CD4-positive, alpha-beta memory T cell (primary cell): ENCODE measurements around the gene FANK1. TPM values are rescaled to one million over a fixed set of nuclear protein-coding genes. Genes with fewer than 3 reads are reported as not detected.
"Not testable (repeated sequence)": the region's sequence is repeated elsewhere in the genome, so short reads cannot be mapped to it uniquely, and the experiment has no call there.

Source experiments
- CTCF ChIA-PET: fragments of 350-600 bp; sonication (Branson Sonifier 250); formaldehyde crosslinking; loops from one replicate; lab custom pipeline; 2021; ENCODE audit warnings: inconsistent platforms; ENCODE audit not compliant: partially characterized antibody; lab: Charles Lee
- POLR2A ChIA-PET: fragments of 350-600 bp; sonication (Branson Sonifier 250); formaldehyde crosslinking; loops from one replicate; lab custom pipeline; 2021; ENCODE audit not compliant: partially characterized antibody; lab: Charles Lee
- DNase-seq, 5 donors: peaks; one replicate each; pipeline versions ENCODE4 v3.0.0 to v3.0.0-alpha.2; 2020 to 2022; ENCODE audit warnings: mixed read lengths in 1 of 5
- H3K27ac ChIP-seq: one replicate; pipeline ENCODE4 v1.7.0; 2013; ENCODE audit warnings: low read depth, low read length
- H3K27me3 ChIP-seq: 2 replicates; pipeline ENCODE4 v1.7.0; 2013; ENCODE audit warnings: mild to moderate bottlenecking, low read length, moderate library complexity; ENCODE audit not compliant: insufficient read depth
- H3K36me3 ChIP-seq: 2 replicates; pipeline ENCODE4 v1.7.0; 2013; ENCODE audit warnings: mild to moderate bottlenecking, low read length, moderate library complexity; ENCODE audit not compliant: insufficient read depth
- H3K4me1 ChIP-seq: 2 replicates; pipeline ENCODE4 v1.7.0; 2013; ENCODE audit warnings: mild to moderate bottlenecking, low read length, moderate library complexity; ENCODE audit not compliant: insufficient read depth
- H3K4me3 ChIP-seq, 2 donors: one replicate each; pipeline ENCODE4 v1.7.0; 2013; ENCODE audit warnings: low read length in 2 of 2, mild to moderate bottlenecking in 1 of 2
- H3K9me3 ChIP-seq, 2 donors: one replicate each; pipeline ENCODE4 v1.7.0; 2013; ENCODE audit warnings: low read length in 2 of 2, control low read depth in 1 of 2; ENCODE audit not compliant: control insufficient read depth in 1 of 2
- H3K27ac Mint-ChIP-seq, 7 donors: one replicate each; pipeline ENCODE4 v1.8.0; 2020 to 2021; ENCODE audit warnings: mixed read lengths in 7 of 7, mild to moderate bottlenecking in 6 of 7, inconsistent platforms in 3 of 7, moderate library complexity in 3 of 7
- H3K27me3 Mint-ChIP-seq, 2 donors: one replicate each; pipeline ENCODE4 v1.8.0; 2020 to 2021; ENCODE audit warnings: mixed read lengths in 2 of 2
- H3K36me3 Mint-ChIP-seq, 2 donors: one replicate each; pipeline ENCODE4 v1.8.0; 2020 to 2021; ENCODE audit warnings: mixed read lengths in 2 of 2, inconsistent platforms in 1 of 2, mild to moderate bottlenecking in 1 of 2
- H3K4me1 Mint-ChIP-seq, 4 donors: one replicate each; pipeline ENCODE4 v1.8.0; 2020 to 2021; ENCODE audit warnings: mixed read lengths in 4 of 4, mild to moderate bottlenecking in 1 of 4
- H3K4me3 Mint-ChIP-seq, 8 donors: one replicate each; pipeline ENCODE4 v1.8.0; 2020 to 2021; ENCODE audit warnings: mixed read lengths in 8 of 8, mild to moderate bottlenecking in 7 of 8, moderate library complexity in 6 of 8, inconsistent platforms in 3 of 8
- H3K9me3 Mint-ChIP-seq, 8 donors: one replicate each; pipeline ENCODE4 v1.8.0; 2020 to 2021; ENCODE audit warnings: mixed read lengths in 8 of 8, mild to moderate bottlenecking in 5 of 8, inconsistent platforms in 3 of 8, moderate library complexity in 1 of 8
- intact Hi-C: fragments of 100-400 bp; cut with micrococcal nuclease; formaldehyde crosslinking; loops from one replicate; pipeline ENCODE4 v1.15.1; 2023
- polyA plus RNA-seq, 2 donors: library from polyadenylated mRNA; unstranded; fragments of 300-500 nt; fragmentation: Illumina TruSeq; gene quantifications; one replicate each; pipeline ENCODE4 v1.2.3, GENCODE V29; 2021
- total RNA-seq, 2 experiments: library from RNA; stranded (reverse); gene quantifications; one replicate each; pipeline ENCODE4 v1.2.3, GENCODE V29; 2021

FANK1 gene
- total and polyA plus RNA-seq, 4 experiments from 2014 or later = 0.72 to 0.99 TPM; not detected in 2

DNA sequence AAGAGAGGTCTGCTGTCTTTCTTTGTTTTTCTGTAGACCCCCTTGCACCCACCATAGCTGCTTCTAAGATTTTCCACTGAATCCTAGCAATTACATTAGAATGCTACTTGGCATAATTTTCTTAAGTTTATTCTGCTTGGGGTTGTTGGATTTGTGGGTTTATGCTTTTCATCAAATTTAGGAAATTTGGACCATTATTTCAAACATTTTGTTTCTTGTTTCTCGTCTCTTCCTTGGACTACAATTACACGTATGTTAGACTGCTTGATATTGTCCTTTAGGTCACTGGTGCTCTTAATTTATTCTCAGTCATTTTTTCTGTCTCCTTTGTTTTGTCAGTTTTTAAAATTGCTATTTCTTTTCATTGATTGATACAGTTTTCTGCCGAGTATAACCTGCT lies 65.8 kb downstream of the FANK1 start:
- ChIA-PET POLR2A (no interaction called here), CTCF (no interaction called here)
- no peaks in the 10 kb centered on the region for H3K9me3 ChIP-seq
- H3K4me1 ChIP-seq = no peaks in the 10 kb centered on the region
- peaks cover 4% of the 10 kb centered on the region for H3K27me3 ChIP-seq
- Mint-ChIP-seq H3K9me3 (peaks cover 0 to 2% (median 0%) of the 10 kb centered on the region in 8 donors), H3K4me3 (no peak overlapping the region), H3K36me3 (no peaks in the 10 kb centered on the region), H3K27ac (no peak overlapping the region), H3K27me3 (peaks cover 3 to 6% of the 10 kb centered on the region in 2 donors), H3K4me1 (no peaks in the 10 kb centered on the region)
- H3K36me3 ChIP-seq = no peaks in the 10 kb centered on the region
- no peak overlapping the region for H3K4me3 ChIP-seq
- H3K27ac ChIP-seq = no peak overlapping the region
- no peak for DNase-seq
- intact Hi-C loops = no loop called here

DNA sequence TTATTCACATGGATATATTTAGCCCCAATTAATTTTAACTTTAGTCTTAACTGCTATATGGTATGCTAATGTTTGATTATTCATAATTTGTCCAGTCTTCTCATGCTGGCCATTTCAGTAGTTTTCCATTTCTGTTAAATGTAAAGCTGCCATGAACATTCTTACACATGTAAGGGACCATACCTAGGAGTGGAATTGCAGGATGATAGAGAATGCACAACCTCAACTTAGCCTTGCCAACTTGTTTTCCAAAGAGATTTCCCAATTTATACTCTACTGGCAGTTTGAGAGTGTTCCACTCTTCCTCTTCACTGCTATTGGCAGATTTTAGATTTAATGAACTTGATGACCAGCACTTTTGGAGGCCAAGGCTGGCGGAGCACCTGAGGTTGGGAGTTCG lies 68.2 kb downstream of the FANK1 start:
- no peak overlapping the region for H3K27ac ChIP-seq
- H3K36me3 Mint-ChIP-seq = no peaks in the 10 kb centered on the region
- intact Hi-C loops = no loop called here
- CTCF ChIA-PET = no interaction called here
- H3K4me1 Mint-ChIP-seq = no peaks in the 10 kb centered on the region
- H3K36me3 ChIP-seq = no peaks in the 10 kb centered on the region
- peaks cover 3 to 8% of the 10 kb centered on the region in 2 donors for H3K27me3 Mint-ChIP-seq
- no peak overlapping the region for H3K4me3 ChIP-seq
- no peaks in the 10 kb centered on the region for H3K4me1 ChIP-seq
- no peak overlapping the region for H3K27ac Mint-ChIP-seq
- DNase-seq = no peak
- peaks cover 4% of the 10 kb centered on the region for H3K27me3 ChIP-seq
- POLR2A ChIA-PET = no interaction called here
- H3K9me3 Mint-ChIP-seq = peaks cover 0 to 2% (median 0%) of the 10 kb centered on the region in 8 donors
- no peak overlapping the region for H3K4me3 Mint-ChIP-seq
- no peaks in the 10 kb centered on the region for H3K9me3 ChIP-seq

DNA sequence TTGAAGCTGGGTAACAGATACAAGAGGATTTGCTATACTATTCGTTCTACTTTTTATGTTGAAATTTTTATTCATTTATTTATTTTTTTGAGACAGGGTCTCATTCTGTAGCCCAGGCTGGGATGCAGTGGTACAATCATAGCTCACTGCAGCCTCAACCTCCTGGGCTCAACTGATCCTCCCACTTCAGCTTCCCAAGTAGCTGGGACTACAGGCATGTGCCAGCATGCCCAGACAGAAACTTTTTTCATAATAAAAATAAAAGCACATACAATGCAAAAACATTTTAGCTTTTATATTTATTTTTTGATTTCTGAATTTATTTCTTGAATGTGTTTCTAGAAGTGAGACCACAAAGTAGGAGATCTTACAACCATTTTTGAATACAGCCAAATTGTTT lies 71.2 kb downstream of the FANK1 start:
- ChIA-PET CTCF (no interaction called here), POLR2A (no interaction called here)
- Mint-ChIP-seq H3K27me3 (peaks cover 3 to 8% of the 10 kb centered on the region in 2 donors), H3K4me3 (no peak overlapping the region), H3K27ac (no peak overlapping the region), H3K36me3 (no peaks in the 10 kb centered on the region), H3K4me1 (no peaks in the 10 kb centered on the region), H3K9me3 (peaks cover 0 to 10% (median 3%) of the 10 kb centered on the region in 8 donors)
- Histone ChIP-seq H3K4me1 (no peaks in the 10 kb centered on the region), H3K27ac (no peak overlapping the region), H3K27me3 (peaks cover 4% of the 10 kb centered on the region), H3K36me3 (no peaks in the 10 kb centered on the region), H3K4me3 (no peak overlapping the region), H3K9me3 (no peaks in the 10 kb centered on the region)
- no peak for DNase-seq
- intact Hi-C loops = no loop called here

DNA sequence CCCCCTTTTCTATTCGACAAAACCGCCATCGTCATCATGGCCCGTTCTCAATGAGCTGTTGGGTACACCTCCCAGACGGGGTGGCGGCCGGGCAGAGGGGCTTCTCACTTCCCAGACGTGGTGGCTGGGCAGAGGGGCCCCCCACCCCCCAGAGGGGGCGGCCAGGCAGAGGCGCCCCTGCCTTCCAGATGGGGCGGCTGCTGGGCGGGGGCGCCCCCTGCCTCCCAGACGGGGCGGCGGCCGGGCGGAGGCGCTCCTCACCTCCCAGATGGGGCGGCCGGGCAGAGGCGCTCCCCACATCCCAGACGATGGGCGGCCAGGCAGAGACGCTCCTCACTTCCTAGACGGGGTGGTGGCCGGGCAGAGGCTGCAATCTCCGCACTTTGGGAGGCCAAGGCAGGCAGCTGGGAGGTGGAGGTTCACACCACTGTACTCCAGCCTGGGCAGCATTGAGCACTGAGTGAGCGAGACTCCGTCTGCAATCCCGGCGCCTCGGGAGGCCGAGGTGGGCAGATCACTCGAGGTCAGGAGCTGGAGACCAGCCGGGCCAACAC lies 73.8 kb downstream of the FANK1 start:
- H3K27ac Mint-ChIP-seq, H3K27me3 Mint-ChIP-seq, POLR2A ChIA-PET, H3K36me3 Mint-ChIP-seq, H3K9me3 ChIP-seq, H3K27me3 ChIP-seq, H3K4me3 ChIP-seq, H3K4me1 Mint-ChIP-seq, intact Hi-C loops, H3K27ac ChIP-seq, H3K36me3 ChIP-seq, DNase-seq, H3K4me3 Mint-ChIP-seq, H3K4me1 ChIP-seq: not testable (repeated sequence)
- H3K9me3 Mint-ChIP-seq = peaks cover 0 to 10% (median 3%) of the 10 kb centered on the region in 8 donors
- CTCF ChIA-PET = interaction anchor here (1.3 kb wide), 1 partner anchor 29 kb away, joined by 3 read pairs; no protein-coding TSS in a partner anchor

DNA sequence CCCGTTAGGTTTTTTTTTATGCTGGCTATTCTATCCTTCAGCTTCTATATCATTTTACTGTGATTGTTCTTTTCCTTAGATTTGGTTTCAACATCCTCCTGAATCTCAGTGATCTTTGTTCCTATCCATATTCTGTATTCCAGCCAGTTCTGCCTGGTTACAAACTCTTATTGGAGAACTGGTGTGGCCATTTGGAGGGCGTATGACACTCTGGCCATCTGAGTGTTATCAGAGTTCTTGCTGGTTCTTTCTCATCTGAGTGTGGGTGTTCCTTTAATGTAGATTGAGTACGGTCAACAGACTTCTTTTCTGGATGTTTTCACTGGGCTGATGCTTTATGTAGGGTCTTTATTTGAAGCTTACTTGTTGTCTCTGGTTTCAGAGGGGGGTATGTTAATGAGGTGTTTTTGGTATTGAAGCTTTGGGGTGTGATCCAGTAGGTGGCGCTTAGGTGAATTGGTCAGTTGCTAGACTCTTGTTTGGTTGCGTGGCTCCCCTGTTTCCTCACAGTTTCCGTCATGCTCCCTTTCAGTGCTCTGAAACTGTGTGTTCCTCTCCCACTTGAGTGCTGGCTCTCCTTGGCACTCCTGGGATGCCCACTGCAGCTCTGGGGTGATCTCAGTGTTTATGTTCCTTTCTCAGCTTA lies 80.7 kb downstream of the FANK1 start:
- H3K27ac Mint-ChIP-seq = no peak overlapping the region
- POLR2A ChIA-PET = no interaction called here
- no peaks in the 10 kb centered on the region for H3K9me3 Mint-ChIP-seq
- no peaks in the 10 kb centered on the region for H3K27me3 ChIP-seq
- no peak for DNase-seq
- H3K4me1 Mint-ChIP-seq = no peaks in the 10 kb centered on the region
- CTCF ChIA-PET = interaction anchor here (1.2 to 1.4 kb wide), 2 partner anchors 8 to 527 kb away, joined by 3 read pairs; no protein-coding TSS in a partner anchor
- no peak overlapping the region for H3K4me3 ChIP-seq
- H3K4me1 ChIP-seq = no peaks in the 10 kb centered on the region
- no peak overlapping the region for H3K27ac ChIP-seq
- no peaks in the 10 kb centered on the region for H3K36me3 ChIP-seq
- H3K27me3 Mint-ChIP-seq = peaks cover 8 to 14% of the 10 kb centered on the region in 2 donors
- no peaks in the 10 kb centered on the region for H3K9me3 ChIP-seq
- H3K36me3 Mint-ChIP-seq = no peaks in the 10 kb centered on the region
- intact Hi-C loops = no loop called here
- no peak overlapping the region for H3K4me3 Mint-ChIP-seq

DNA sequence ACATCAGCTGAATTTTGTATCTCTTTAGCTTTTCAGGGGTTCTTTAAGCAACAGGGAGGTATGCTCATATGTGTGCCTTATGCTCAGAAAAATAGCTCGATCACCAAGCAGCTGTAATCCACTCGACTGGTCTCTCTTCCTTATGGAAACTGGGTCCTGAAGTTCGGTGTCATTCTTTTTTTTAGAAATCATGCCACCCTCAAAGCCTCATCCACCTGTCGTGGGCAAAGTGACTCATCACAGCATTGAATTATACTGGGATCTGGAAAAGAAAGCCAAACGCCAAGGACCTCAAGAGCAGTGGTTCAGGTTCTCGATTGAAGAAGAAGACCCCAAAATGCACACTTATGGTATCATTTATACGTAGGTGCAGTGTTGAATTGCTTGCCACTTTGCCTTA lies 83.6 kb downstream of the FANK1 start:
- Mint-ChIP-seq H3K4me1 (no peaks in the 10 kb centered on the region), H3K27ac (no peak overlapping the region), H3K9me3 (no peaks in the 10 kb centered on the region), H3K4me3 (no peak overlapping the region), H3K27me3 (peaks cover 8 to 10% of the 10 kb centered on the region in 2 donors), H3K36me3 (no peaks in the 10 kb centered on the region)
- ChIA-PET POLR2A (no interaction called here), CTCF (interaction anchor here (1.0 to 1.8 kb wide), 3 partner anchors 17 to 1874 kb away, joined by 3 to 8 read pairs (median 3); no protein-coding TSS in a partner anchor)
- H3K9me3 ChIP-seq = no peaks in the 10 kb centered on the region
- no peaks in the 10 kb centered on the region for H3K27me3 ChIP-seq
- no peaks in the 10 kb centered on the region for H3K36me3 ChIP-seq
- H3K4me1 ChIP-seq = no peaks in the 10 kb centered on the region
- no peak for DNase-seq
- H3K27ac ChIP-seq = no peak overlapping the region
- H3K4me3 ChIP-seq = no peak overlapping the region
- intact Hi-C loops = no loop called here

DNA sequence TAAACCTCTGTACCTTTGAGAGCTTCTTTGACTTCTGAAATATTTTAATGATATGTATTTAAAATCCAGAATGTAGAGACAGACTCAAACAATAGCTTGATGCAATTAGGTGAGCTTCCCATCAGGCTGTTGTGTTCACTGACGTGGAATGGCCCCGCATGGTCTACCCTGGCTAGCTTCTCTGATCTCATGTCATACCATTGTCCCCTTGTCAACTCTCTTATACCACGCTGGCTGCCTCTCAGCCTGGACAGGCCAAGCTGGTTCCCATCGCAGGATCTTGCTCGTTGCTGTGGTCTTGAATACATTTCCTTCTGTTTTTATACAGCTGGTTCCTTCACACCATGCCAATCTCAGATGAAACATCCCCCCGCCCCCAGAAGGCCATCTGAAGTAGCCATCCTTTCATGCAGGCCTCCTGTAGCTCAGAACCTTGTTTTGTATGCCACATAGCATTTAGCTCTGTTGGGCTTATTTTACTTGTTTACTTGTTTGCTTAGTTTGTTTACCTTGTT lies 84.2 kb downstream of the FANK1 start:
- Mint-ChIP-seq H3K9me3 (no peaks in the 10 kb centered on the region), H3K27me3 (peaks cover 8 to 10% of the 10 kb centered on the region in 2 donors), H3K4me3 (no peak overlapping the region), H3K27ac (no peak overlapping the region), H3K4me1 (no peaks in the 10 kb centered on the region), H3K36me3 (no peaks in the 10 kb centered on the region)
- no peak for DNase-seq
- CTCF ChIA-PET = interaction anchor here (1.0 to 1.8 kb wide), 3 partner anchors 17 to 1874 kb away, joined by 3 to 8 read pairs (median 3); no protein-coding TSS in a partner anchor
- no peak overlapping the region for H3K4me3 ChIP-seq
- H3K9me3 ChIP-seq = no peaks in the 10 kb centered on the region
- POLR2A ChIA-PET = no interaction called here
- intact Hi-C loops = no loop called here
- no peak overlapping the region for H3K27ac ChIP-seq
- no peaks in the 10 kb centered on the region for H3K27me3 ChIP-seq
- no peaks in the 10 kb centered on the region for H3K4me1 ChIP-seq
- no peaks in the 10 kb centered on the region for H3K36me3 ChIP-seq
